Activated CD4-positive, alpha-beta T cell treated with anti-CD3 and anti-CD28 coated beads for 36 hours (primary cell): ENCODE measurements around the gene ZNF628. TPM values are rescaled to one million over a fixed set of nuclear protein-coding genes. Genes with fewer than 3 reads are reported as not detected.
A peak's percentile ranks its signal among the peaks of the same experiment; 100 is the strongest.

Experiments
- ATAC-seq: fragments of 200-7000 bp; cut with Tn5 transposase; one replicate; pipeline ENCODE4 v1.10.0; 2021; ENCODE audit warnings: mild to moderate bottlenecking, moderate library complexity
- CTCF ChIA-PET: fragments of 350-600 bp; sonication (Branson Sonifier 250); formaldehyde crosslinking; loops from one replicate; lab custom pipeline; 2021; ENCODE audit warnings: antibody characterized with exemption; lab: Charles Lee
- POLR2A ChIA-PET: fragments of 350-600 bp; sonication (Branson Sonifier 250); formaldehyde crosslinking; loops from one replicate; lab custom pipeline; 2021; ENCODE audit warnings: antibody characterized with exemption, inconsistent platforms; lab: Charles Lee
- DNase-seq: peaks from one replicate; pipeline ENCODE4 v3.0.0-alpha.2; 2020
- H3K27ac Mint-ChIP-seq: one replicate; pipeline ENCODE4 v1.8.0; 2021; ENCODE audit warnings: mixed read lengths
- H3K27me3 Mint-ChIP-seq: one replicate; pipeline ENCODE4 v1.8.0; 2021; ENCODE audit warnings: mixed read lengths
- H3K36me3 Mint-ChIP-seq: one replicate; pipeline ENCODE4 v1.8.0; 2021; ENCODE audit warnings: low read depth, mixed read lengths
- H3K4me1 Mint-ChIP-seq: one replicate; pipeline ENCODE4 v1.8.0; 2021; ENCODE audit warnings: mixed read lengths
- H3K4me3 Mint-ChIP-seq: one replicate; pipeline ENCODE4 v1.8.0; 2021; ENCODE audit warnings: mild to moderate bottlenecking, moderate library complexity, mixed read lengths
- H3K9me3 Mint-ChIP-seq: one replicate; pipeline ENCODE4 v1.8.0; 2021; ENCODE audit warnings: low read depth, mixed read lengths
- intact Hi-C, 2 experiments: fragments of 100-400 bp; cut with DNase I in 1 of 2; cut with micrococcal nuclease in 1 of 2; formaldehyde crosslinking; loops; one replicate each; pipeline versions ENCODE4 v1.14.2 to v1.15.1; 2022 to 2024; cut with DNase I, micrococcal nuclease
- total RNA-seq, 2 experiments: library from RNA; stranded (reverse); gene quantifications; one replicate each; pipeline ENCODE4 v1.2.3, GENCODE V29; 2021

The ZNF628 gene
- total RNA-seq, 2 experiments from 2014 or later = 5.6 to 6.8 TPM

- DNase-seq = peak; percentile 42
- Mint-ChIP-seq H3K4me1 (no peaks in the 10 kb centered on the region), H3K27ac (no peak overlapping the region), H3K9me3 (no peaks in the 10 kb centered on the region), H3K36me3 (no peaks in the 10 kb centered on the region), H3K27me3 (no peaks in the 10 kb centered on the region), H3K4me3 (no peak overlapping the region)
- POLR2A ChIA-PET = interaction anchor here (0.7 kb wide), 1 partner anchor 18 kb away, joined by 3 read pairs; no protein-coding TSS in a partner anchor
- intact Hi-C loops = no loop called here
- ATAC-seq = peak; percentile 55
- CTCF ChIA-PET = interaction anchor here (1.5 kb wide), 1 partner anchor 106 kb away, joined by 4 read pairs; no protein-coding TSS in a partner anchor
Observed at GRCh38 chr19:55526216-55527196, 50.1 kb downstream of the ZNF628 start.

GRCh38 chr19:55527197-55528029, 51.0 kb downstream of the ZNF628 start:
- H3K27ac Mint-ChIP-seq = no peak overlapping the region
- CTCF ChIA-PET = interaction anchor here (0.9 kb wide), 1 partner anchor 105 kb away, joined by 3 read pairs; no protein-coding TSS in a partner anchor

GRCh38 chr19:55528030-55528803, 51.8 kb downstream of the ZNF628 start:
- no peak overlapping the region for H3K27ac Mint-ChIP-seq
- intact Hi-C loops = no loop called here
- no peaks in the 10 kb centered on the region for H3K27me3 Mint-ChIP-seq
- ChIA-PET POLR2A (no interaction called here), CTCF (interaction anchor here (0.5 to 0.9 kb wide), 5 partner anchors 36 to 197 kb away, joined by 3 to 5 read pairs (median 3); no protein-coding TSS in a partner anchor)
- H3K4me3 Mint-ChIP-seq = no peak overlapping the region
- no peak for DNase-seq
- H3K9me3 Mint-ChIP-seq = no peaks in the 10 kb centered on the region
- H3K4me1 Mint-ChIP-seq = no peaks in the 10 kb centered on the region
- no peak for ATAC-seq
- no peaks in the 10 kb centered on the region for H3K36me3 Mint-ChIP-seq

More at GRCh38 chr19:55527197-55528029, 51.0 kb downstream of the ZNF628 start:
- Mint-ChIP-seq H3K4me3 (no peak overlapping the region), H3K36me3 (no peaks in the 10 kb centered on the region), H3K4me1 (no peaks in the 10 kb centered on the region), H3K9me3 (no peaks in the 10 kb centered on the region), H3K27me3 (no peaks in the 10 kb centered on the region)
- POLR2A ChIA-PET = no interaction called here
- ATAC-seq (no peak), DNase-seq (no peak)
- intact Hi-C loops = no loop called here

GRCh38 chr19:55529636-55530234, 53.3 kb downstream of the ZNF628 start:
- POLR2A ChIA-PET = no interaction called here

GRCh38 chr19:55530996-55531395, 54.6 kb downstream of the ZNF628 start:
- DNase-seq (no peak), ATAC-seq (no peak)
- no peaks in the 10 kb centered on the region for H3K4me1 Mint-ChIP-seq
- no peaks in the 10 kb centered on the region for H3K9me3 Mint-ChIP-seq
- no peaks in the 10 kb centered on the region for H3K27me3 Mint-ChIP-seq
- no peak overlapping the region for H3K27ac Mint-ChIP-seq
- intact Hi-C loops = no loop called here
- ChIA-PET CTCF (no interaction called here), POLR2A (no interaction called here)
- H3K36me3 Mint-ChIP-seq = no peaks in the 10 kb centered on the region
- H3K4me3 Mint-ChIP-seq = no peak overlapping the region

More at GRCh38 chr19:55529636-55530234, 53.3 kb downstream of the ZNF628 start:
- no peaks in the 10 kb centered on the region for H3K4me1 Mint-ChIP-seq
- H3K9me3 Mint-ChIP-seq = no peaks in the 10 kb centered on the region
- no peaks in the 10 kb centered on the region for H3K36me3 Mint-ChIP-seq
- intact Hi-C loops = no loop called here
- ATAC-seq (no peak), DNase-seq (no peak)
- H3K4me3 Mint-ChIP-seq = no peak overlapping the region
- CTCF ChIA-PET = no interaction called here
- H3K27me3 Mint-ChIP-seq = no peaks in the 10 kb centered on the region
- no peak overlapping the region for H3K27ac Mint-ChIP-seq

Other genes starting within 250 kb of the ZNF628 start
- gene TMEM86B, start 247.9 kb upstream of the ZNF628 start, total RNA-seq = 1 to 10 TPM; 4.9 to 9.0 TPM
- 100 to 1,000 TPM; 177 to 201 TPM for gene PPP6R1, start 217.6 kb upstream of the ZNF628 start, total RNA-seq
- gene HSPBP1, start 196.5 kb upstream of the ZNF628 start, total RNA-seq = 10 to 100 TPM; 41.1 to 45.2 TPM
- 1 to 10 TPM; 4.1 to 4.5 TPM for gene BRSK1, start 192.6 kb upstream of the ZNF628 start, total RNA-seq
- gene TMEM150B, start 151.3 kb upstream of the ZNF628 start, total RNA-seq = not detected
- gene KMT5C, start 136.7 kb upstream of the ZNF628 start, total RNA-seq = 10 to 100 TPM; 27.5 to 32.3 TPM
- under 1 TPM; 0.14 to 0.30 TPM for gene COX6B2, start 121.9 kb upstream of the ZNF628 start, total RNA-seq
- not detected for gene GARIN5B, start 113.4 kb upstream of the ZNF628 start, total RNA-seq
- under 1 TPM; 0.09 to 0.18 TPM for gene IL11, start 106.2 kb upstream of the ZNF628 start, total RNA-seq
- gene TMEM190, start 99.8 kb upstream of the ZNF628 start, total RNA-seq = not detected
- 1 to 10 TPM; 5.9 to 6.3 TPM for gene TMEM238, start 92.3 kb upstream of the ZNF628 start, total RNA-seq
- gene RPL28, start 90.7 kb upstream of the ZNF628 start, total RNA-seq = 1,000 to 10,000 TPM; 2,751 to 4,078 TPM
- 100 to 1,000 TPM; 228 to 342 TPM for gene UBE2S, start 68.8 kb upstream of the ZNF628 start, total RNA-seq
- gene SHISA7, start 33.3 kb upstream of the ZNF628 start, total RNA-seq = not detected
- 10 to 100 TPM; 24.3 to 28.0 TPM for gene ISOC2, start 15.0 kb upstream of the ZNF628 start, total RNA-seq
- not detected for gene C19orf85, start 11.9 kb upstream of the ZNF628 start, total RNA-seq
- gene NAT14, start 8.6 kb downstream of the ZNF628 start, total RNA-seq = 10 to 100 TPM in 1 of 2 experiments, 1 to 10 TPM in 1; 8.2 to 14.8 TPM
- gene SSC5D, start 11.8 kb downstream of the ZNF628 start, total RNA-seq = under 1 TPM; 0.32 to 0.34 TPM
- not detected for gene SBK2, start 60.5 kb downstream of the ZNF628 start, total RNA-seq
- not detected for gene SBK3, start 68.9 kb downstream of the ZNF628 start, total RNA-seq
- gene ZNF579, start 104.2 kb downstream of the ZNF628 start, total RNA-seq = 1 to 10 TPM; 7.2 to 7.5 TPM
- 10 to 100 TPM; 13.6 to 14.7 TPM for gene FIZ1, start 122.9 kb downstream of the ZNF628 start, total RNA-seq
- gene ZNF524, start 123.7 kb downstream of the ZNF628 start, total RNA-seq = 10 to 100 TPM; 16.2 to 18.6 TPM
- gene ZNF865, start 129.0 kb downstream of the ZNF628 start, total RNA-seq = 10 to 100 TPM; 11.4 to 12.1 TPM
- gene ZNF784, start 147.9 kb downstream of the ZNF628 start, total RNA-seq = 1 to 10 TPM; 3.2 to 4.3 TPM
- gene ZNF580, start 164.4 kb downstream of the ZNF628 start, total RNA-seq = 10 to 100 TPM; 24.2 to 35.6 TPM
- gene ZNF581, start 167.0 kb downstream of the ZNF628 start, total RNA-seq = 10 to 100 TPM; 18.9 to 26.9 TPM
- gene CCDC106, start 171.6 kb downstream of the ZNF628 start, total RNA-seq = 1 to 10 TPM; 6.2 to 6.3 TPM
- gene U2AF2, start 178.4 kb downstream of the ZNF628 start, total RNA-seq = 100 to 1,000 TPM; 252 to 292 TPM
- gene EPN1, start 198.6 kb downstream of the ZNF628 start, total RNA-seq = 10 to 100 TPM; 32.5 to 37.1 TPM